Left renal pelvis (tissue), 4 donors: Measurements from ENCODE around the gene TK1. TPM values are rescaled to one million over a fixed set of nuclear protein-coding genes. Genes with fewer than 3 reads are reported as not detected.
"Not testable (repeated sequence)": the region's sequence is repeated elsewhere in the genome, so short reads cannot be mapped to it uniquely, and the experiment has no call there.

Source experiments
- DNase-seq, 4 donors: peaks; one replicate each; pipeline ENCODE4 v3.0.0-alpha.2; 2013; ENCODE audit warnings: low read depth in 4 of 4, low spot score in 3 of 4
- polyA plus RNA-seq, 4 donors: library from polyadenylated mRNA; unstranded; fragments of 120-200 nt; gene quantifications; one replicate each; pipeline ENCODE4 v1.2.1, GENCODE V29; 2013; ENCODE audit not compliant: insufficient read length in 4 of 4

The TK1 gene
- polyA plus RNA-seq, 4 donors, result 21.1 to 37.3 (median 25.9) TPM

GRCh38 chr17:78180083-78180482, 6.8 kb downstream of the TK1 start:
- no peak for DNase-seq

- no peak for DNase-seq
These were observed 7.5 kb downstream of the TK1 start for GRCh38 chr17:78179372-78179771.

GRCh38 chr17:78176548-78177025, 10.3 kb downstream of the TK1 start:
- no peak for DNase-seq

- no peak for DNase-seq
These were observed 11.2 kb downstream of the TK1 start for GRCh38 chr17:78175643-78175981.

GRCh38 chr17:78174870-78175642, 11.8 kb downstream of the TK1 start:
- DNase-seq, result no peak

GRCh38 chr17:78174346-78174869, 12.4 kb downstream of the TK1 start:
- DNase-seq, result no peak

GRCh38 chr17:78173097-78173715, 13.6 kb downstream of the TK1 start:
- DNase-seq, result no peak

- DNase-seq, result no peak
These were observed 14.4 kb downstream of the TK1 start for GRCh38 chr17:78172249-78173051.

GRCh38 chr17:78171591-78172248, 15.1 kb downstream of the TK1 start:
- DNase-seq, result not testable (repeated sequence)

GRCh38 chr17:78170692-78171590, 15.9 kb downstream of the TK1 start:
- DNase-seq, result no peak

- DNase-seq, result no peak
These were observed 17.7 kb downstream of the TK1 start for GRCh38 chr17:78168903-78169793.

- DNase-seq, result no peak
These were observed 18.5 kb downstream of the TK1 start, which contains the start of gene SYNGR2 for GRCh38 chr17:78168242-78168902. Gene SYNGR2 (plus strand): TSS chr17:78168581. CDS start chr17:78168617, 36 bp downstream.

GRCh38 chr17:78166416-78166815, 20.4 kb downstream of the TK1 start:
- no peak for DNase-seq

GRCh38 chr17:78164748-78165607, 21.9 kb downstream of the TK1 start:
- DNase-seq, result no peak

GRCh38 chr17:78163881-78164747, 22.7 kb downstream of the TK1 start:
- DNase-seq, result no peak

- no peak for DNase-seq
These were observed 27.2 kb downstream of the TK1 start for GRCh38 chr17:78159575-78160158.
